Measurements from ENCODE around the gene HOTAIR. TPM values are rescaled to one million over a fixed set of nuclear protein-coding genes. Genes with fewer than 3 reads are reported as not detected.

The HOTAIR gene
- total RNA-seq, 1 donor from 2014 or later: 0.79 TPM

- DNase-seq: no peak
These were observed 862 bp upstream of the HOTAIR start for GRCh38 chr12:53975479-53976152.

GRCh38 chr12:53975064-53975471, 314 bp upstream of the HOTAIR start:
- DNase-seq: no peak

- DNase-seq: no peak
These were observed 1.3 kb downstream of the HOTAIR start for GRCh38 chr12:53973236-53974042.

DNA sequence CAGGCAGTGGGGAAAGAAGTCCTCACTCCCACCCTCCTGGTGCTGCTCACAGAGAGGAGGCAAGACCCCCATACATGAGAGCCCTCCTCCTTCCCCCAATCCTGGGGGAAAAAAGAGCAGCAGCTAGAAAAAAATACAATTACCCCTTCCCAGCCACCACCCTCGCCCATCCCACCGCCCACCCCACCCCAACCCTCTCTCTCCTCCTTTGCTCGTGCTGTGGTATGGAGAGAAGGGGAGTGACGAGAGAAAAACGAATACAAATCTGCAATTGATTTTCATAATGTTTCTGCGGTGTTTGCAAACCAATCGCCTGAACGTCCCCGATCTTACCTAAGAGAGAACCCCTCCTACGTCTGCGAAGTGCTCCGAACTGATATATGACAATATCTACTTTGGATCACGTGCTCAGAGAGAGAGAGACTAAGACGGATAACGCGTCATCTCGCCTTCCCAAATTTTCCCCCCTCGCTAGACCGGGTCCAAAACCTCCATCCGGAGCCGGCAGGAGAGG, 2.0 kb downstream of the HOTAIR start, which contains the start of gene HOXC11:
Gene HOXC11 (plus strand): TSS at position 405 of the 514 bp plus-strand sequence. CDS start 116 bp downstream, outside the sequence.
- DNase-seq: no peak

DNA sequence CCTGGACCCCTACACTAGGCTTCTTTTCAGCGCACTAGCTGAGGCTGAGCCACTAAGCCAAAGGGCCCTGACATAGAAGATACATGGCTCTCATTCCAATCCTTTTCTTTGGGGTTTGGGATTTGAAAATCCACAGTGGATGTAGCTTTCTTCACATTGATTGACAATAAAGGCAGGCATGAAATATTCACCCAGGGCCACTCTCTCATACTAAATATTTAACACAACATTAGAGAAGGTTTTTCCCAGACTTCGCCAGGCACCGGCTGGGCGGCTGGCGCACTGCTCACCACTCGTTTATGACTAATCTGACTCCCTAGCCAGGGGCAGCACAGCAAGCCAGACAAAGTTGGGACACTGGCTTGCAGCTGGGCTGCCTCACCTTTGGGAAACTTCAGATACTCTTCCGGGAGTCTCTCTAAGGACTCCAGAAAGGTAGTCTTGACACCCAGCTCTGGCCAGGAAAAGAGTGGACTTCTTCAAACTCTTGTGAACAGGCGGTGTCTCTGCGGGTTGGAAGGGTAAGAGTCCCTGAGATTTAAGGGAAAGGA, 2.5 kb downstream of the HOTAIR start:
- no peak for DNase-seq

GRCh38 chr12:53971686-53972085, 3.1 kb downstream of the HOTAIR start:
- DNase-seq: no peak

- DNase-seq: no peak
These were observed 3.6 kb downstream of the HOTAIR start for GRCh38 chr12:53971129-53971528.

- DNase-seq: no peak
These were observed 4.3 kb downstream of the HOTAIR start for GRCh38 chr12:53970451-53970850.

GRCh38 chr12:53969588-53970259, 5.0 kb downstream of the HOTAIR start:
- no peak for DNase-seq

DNA sequence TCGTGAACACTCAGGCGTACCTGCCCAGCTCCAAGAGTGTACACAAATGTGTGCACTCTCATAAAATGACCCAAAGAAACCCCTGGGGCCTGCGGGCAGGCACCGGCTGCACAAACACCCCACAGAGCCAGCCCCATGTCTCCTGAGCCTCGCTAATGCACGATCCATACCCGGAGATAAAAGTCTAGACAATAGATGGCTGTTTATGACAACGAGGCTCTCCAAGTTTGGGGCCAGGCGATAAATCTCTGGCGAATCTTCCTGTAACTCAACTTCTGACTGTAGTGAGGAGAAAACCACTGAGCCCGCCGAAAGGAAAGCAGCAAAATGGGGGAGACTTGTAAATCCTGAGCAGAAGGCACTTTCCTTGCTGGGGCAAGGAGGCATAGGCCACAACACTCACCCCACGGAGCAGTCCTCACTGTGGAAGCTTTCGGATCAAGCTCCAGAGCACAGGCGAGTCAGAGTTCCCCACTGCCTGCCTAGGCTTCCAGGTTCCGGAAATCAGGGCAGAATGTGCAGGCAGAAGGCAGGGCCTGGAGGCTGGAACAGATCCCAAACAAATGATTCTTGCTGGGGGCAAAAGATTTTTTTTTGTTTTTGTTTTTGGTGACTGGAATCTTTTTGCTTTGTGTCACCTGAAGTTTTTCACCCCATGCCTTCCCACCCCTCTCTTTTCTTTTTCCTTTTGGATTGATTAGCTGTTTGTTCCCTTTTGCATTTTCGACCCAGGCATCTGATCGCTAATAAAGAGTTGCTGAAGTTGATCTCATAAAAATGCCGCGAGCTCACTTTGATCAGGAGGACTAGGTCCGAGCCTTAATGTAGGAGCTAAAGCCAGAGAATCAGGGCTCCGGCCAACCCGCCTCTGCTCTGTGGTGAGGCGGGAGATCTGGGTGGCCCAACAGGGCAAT, 6.3 kb downstream of the HOTAIR start:
- no peak for DNase-seq

DNA sequence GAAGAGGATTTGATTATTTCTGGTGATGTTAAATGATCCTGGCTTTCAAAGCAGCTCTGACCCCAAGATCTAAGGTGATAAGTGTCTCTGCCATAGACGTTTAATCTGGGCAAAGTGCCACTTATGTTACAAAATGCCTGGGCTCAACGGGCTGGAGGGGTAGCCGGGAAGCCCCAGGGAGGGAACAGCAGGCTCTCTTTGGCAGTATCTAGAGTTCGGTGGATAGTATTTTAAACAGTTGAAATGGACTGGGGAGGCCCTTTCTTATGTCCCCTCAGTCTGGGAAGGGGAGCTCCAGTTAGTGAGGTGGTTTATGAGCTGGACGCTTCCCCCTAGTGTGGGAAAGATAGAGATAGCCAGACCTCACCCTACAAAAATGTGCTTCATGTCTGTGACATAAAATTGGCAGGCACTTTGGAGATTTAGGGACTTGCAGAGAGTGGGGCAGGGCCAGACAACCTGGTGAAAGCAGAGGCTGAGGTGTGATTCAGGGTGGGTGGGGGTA, 7.3 kb downstream of the HOTAIR start:
- no peak for DNase-seq

DNA sequence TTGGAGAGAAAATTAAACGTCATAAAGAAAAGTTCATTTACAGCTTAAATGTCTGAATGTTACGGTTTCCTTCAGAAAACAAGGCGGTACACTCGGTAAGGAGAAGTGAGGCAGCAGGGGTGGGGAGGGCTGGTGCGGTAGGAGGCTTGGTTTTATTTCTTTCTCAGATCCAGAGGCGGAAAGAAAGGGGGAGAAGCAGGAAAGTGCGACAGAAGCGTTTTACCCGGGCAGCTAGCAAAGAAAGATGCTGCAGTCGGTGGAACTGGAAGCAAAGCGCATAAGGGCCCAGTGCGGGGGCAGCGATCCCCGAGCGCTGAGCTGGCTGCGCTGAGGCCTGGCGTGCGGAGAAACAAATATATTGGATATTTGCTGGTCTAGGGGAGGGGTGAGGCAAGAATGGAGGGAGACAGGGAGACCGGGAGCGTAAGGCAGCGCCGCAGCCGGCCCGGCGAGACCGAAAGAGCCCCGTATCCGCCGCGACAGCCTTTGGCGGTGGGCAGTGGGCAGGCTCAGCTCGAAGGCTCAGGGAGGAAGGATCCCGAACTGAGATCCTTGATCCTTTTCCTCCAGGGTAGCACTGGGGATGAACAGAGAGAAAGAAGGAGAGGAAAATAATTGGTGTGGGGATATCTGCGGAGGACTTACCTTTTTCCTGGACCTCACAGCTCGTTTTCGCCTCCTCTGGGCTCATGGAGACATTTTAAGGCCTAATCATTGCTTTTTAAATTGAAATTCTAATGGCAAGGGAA, 8.2 kb downstream of the HOTAIR start:
- DNase-seq: no peak

DNA sequence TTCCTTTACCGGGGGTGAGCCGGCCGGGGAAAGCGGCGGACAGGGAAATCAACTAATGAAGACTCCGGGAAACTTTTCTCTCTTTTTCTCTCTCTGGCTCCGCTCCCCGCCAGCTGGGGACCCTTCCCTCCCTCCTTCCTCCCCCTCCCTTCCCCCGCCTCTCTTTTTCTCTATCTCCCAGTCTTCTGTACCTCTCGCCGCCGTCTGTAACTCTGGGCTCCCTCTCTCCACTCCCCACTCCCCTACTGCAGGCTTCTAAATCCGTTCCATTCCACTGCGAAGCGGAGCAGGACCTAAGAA, 8.7 kb downstream of the HOTAIR start:
- no peak for DNase-seq

GRCh38 chr12:53965281-53966084, 9.3 kb downstream of the HOTAIR start:
- DNase-seq: no peak

GRCh38 chr12:53964315-53964713, 10.4 kb downstream of the HOTAIR start:
- DNase-seq: no peak

GRCh38 chr12:53963434-53964314, 11.1 kb downstream of the HOTAIR start:
- DNase-seq: no peak

GRCh38 chr12:53963005-53963404, 11.7 kb downstream of the HOTAIR start:
- no peak for DNase-seq

- DNase-seq: no peak
These were observed 13.6 kb downstream of the HOTAIR start for GRCh38 chr12:53961025-53961761.
